Stimulated activated CD4-positive, alpha-beta T cell treated with anti-CD3 and anti-CD28 coated beads, Interleukin-4, amount 100 ng/mL, for 4 hours (primary cell): ENCODE measurements around the gene CCDC17.

Experiments
- DNase-seq, 2 experiments: peaks; one replicate each; pipeline ENCODE4 v3.0.0-alpha.2; 2020

The CCDC17 gene

GRCh38 chr1:45623972-45624371 lies at the start of gene CCDC17:
Gene CCDC17, minus strand, starts transcription at chr1:45624054. Its CDS starts 145 bp downstream, at chr1:45623909.
- no peak for DNase-seq

GRCh38 chr1:45669859-45670655 lies 46.2 kb upstream of the CCDC17 start:
- no peak for DNase-seq

GRCh38 chr1:45669379-45669778 lies 45.5 kb upstream of the CCDC17 start:
- no peak for DNase-seq

- DNase-seq: no peak
Measured at GRCh38 chr1:45668526-45668925, 44.7 kb upstream of the CCDC17 start.

GRCh38 chr1:45667321-45668111 lies 43.7 kb upstream of the CCDC17 start:
- no peak for DNase-seq

- DNase-seq: no peak
Measured at GRCh38 chr1:45666836-45667235, 43.0 kb upstream of the CCDC17 start.

GRCh38 chr1:45660336-45660735 lies 36.5 kb upstream of the CCDC17 start:
- no peak for DNase-seq

GRCh38 chr1:45659222-45659621 lies 35.4 kb upstream of the CCDC17 start:
- DNase-seq: no peak

- DNase-seq: no peak
Measured at GRCh38 chr1:45658171-45658570, 34.3 kb upstream of the CCDC17 start.

- no peak for DNase-seq
Measured at GRCh38 chr1:45656573-45657226, 32.8 kb upstream of the CCDC17 start.

- no peak for DNase-seq
Measured at GRCh38 chr1:45654540-45655280, 30.9 kb upstream of the CCDC17 start.

GRCh38 chr1:45647248-45648021 lies 23.6 kb upstream of the CCDC17 start:
- DNase-seq: no peak

- no peak for DNase-seq
Measured at GRCh38 chr1:45644661-45645060, 20.8 kb upstream of the CCDC17 start.

- DNase-seq: no peak
Measured at GRCh38 chr1:45643978-45644377, 20.1 kb upstream of the CCDC17 start.

GRCh38 chr1:45643321-45643720 lies 19.5 kb upstream of the CCDC17 start:
- DNase-seq: no peak

GRCh38 chr1:45640293-45640692 lies 16.4 kb upstream of the CCDC17 start:
- DNase-seq: no peak

- no peak for DNase-seq
Measured at GRCh38 chr1:45635211-45635610, 11.4 kb upstream of the CCDC17 start.

GRCh38 chr1:45630429-45630828 lies 6.6 kb upstream of the CCDC17 start:
- no peak for DNase-seq

GRCh38 chr1:45629035-45629434 lies 5.2 kb upstream of the CCDC17 start:
- no peak for DNase-seq

GRCh38 chr1:45622524-45623394 lies 1.1 kb downstream of the CCDC17 start:
- no peak for DNase-seq

GRCh38 chr1:45621895-45622523 lies 1.8 kb downstream of the CCDC17 start:
- DNase-seq: no peak
